ENCODE results near the gene LRP1.

DNA sequence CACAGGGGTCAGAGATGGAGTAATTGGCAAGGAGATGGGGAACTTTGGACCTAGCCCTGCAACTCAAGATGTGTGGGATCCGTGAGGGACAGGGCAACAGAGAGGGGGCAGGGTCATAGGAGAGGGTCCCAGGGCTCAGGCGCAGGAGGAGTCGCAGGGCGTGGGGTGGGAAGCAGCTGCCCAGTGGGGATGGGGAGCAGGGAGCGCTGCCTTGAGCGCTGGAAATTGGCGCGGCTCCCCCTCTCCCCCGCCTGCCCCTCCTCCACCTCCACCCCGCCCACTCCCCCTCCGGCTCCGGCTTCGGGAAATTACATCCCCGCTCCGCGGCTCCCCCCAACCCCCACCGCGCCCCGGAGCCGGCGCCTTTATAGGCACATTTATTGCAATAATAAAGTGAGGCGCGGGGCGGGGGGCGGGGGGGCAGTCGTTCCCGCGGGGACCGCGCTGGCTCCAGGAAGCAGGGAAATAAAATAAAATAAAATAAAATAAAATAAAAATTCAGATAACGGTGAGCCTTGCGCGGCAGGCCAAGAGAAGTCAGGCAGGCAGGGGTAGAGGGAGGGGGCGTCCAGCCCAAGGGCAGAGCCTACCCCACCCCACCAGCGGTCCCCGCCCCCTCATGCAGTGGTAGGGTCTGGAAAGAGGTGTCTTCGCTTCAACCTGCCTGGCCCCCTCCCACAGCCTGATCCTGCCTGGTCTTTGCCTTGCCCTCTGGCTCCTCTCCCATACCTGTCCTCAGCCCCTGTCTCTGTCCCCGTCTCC lies 91.9 kb downstream of the LRP1 start:
- TF ChIP-seq, protein P1, sequence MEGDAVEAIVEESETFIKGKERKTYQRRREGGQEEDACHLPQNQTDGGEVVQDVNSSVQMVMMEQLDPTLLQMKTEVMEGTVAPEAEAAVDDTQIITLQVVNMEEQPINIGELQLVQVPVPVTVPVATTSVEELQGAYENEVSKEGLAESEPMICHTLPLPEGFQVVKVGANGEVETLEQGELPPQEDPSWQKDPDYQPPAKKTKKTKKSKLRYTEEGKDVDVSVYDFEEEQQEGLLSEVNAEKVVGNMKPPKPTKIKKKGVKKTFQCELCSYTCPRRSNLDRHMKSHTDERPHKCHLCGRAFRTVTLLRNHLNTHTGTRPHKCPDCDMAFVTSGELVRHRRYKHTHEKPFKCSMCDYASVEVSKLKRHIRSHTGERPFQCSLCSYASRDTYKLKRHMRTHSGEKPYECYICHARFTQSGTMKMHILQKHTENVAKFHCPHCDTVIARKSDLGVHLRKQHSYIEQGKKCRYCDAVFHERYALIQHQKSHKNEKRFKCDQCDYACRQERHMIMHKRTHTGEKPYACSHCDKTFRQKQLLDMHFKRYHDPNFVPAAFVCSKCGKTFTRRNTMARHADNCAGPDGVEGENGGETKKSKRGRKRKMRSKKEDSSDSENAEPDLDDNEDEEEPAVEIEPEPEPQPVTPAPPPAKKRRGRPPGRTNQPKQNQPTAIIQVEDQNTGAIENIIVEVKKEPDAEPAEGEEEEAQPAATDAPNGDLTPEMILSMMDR (IDR thresholded peaks at IDR 0.05; ENCODE audit: poor library complexity) = no peak
- no peak for TF ChIP-seq EZH2phosphoT487 (IDR thresholded peaks at IDR 0.05; ENCODE audit: low read depth, severe bottlenecking, unreplicated experiment)
